Gastroesophageal sphincter (tissue), 3 donors: ENCODE measurements around the gene AKT3.

Source experiments
- CTCF ChIP-seq, 4 experiments: fragments of 200-600 bp in 2 of 4; fragments of 450-650 bp in 2 of 4; sonication (generic) in 1 of 4; IDR thresholded peaks; one replicate each; pipeline ENCODE4 v1.5.1; 2017 to 2019; ENCODE audit warnings: antibody characterized with exemption in 4 of 4, mild to moderate bottlenecking in 2 of 4, moderate library complexity in 2 of 4
- EP300 ChIP-seq: sonication (generic); formaldehyde crosslinking; IDR thresholded peaks from one replicate; pipeline ENCODE4 v1.6.1; 2017; ENCODE audit warnings: antibody characterized with exemption, mild to moderate bottlenecking
- POLR2A ChIP-seq, 2 donors: fragments of 450-650 bp; IDR thresholded peaks; one replicate each; pipeline ENCODE4 v1.6.1; 2017; ENCODE audit warnings: antibody characterized with exemption in 2 of 2, mild to moderate bottlenecking in 2 of 2, moderate library complexity in 1 of 2

- TF ChIP-seq CTCF (IDR thresholded peaks at IDR 0.05): no peak
- TF ChIP-seq POLR2A (IDR thresholded peaks at IDR 0.05): no peak
- TF ChIP-seq EP300: no peak
Observed at GRCh38 chr1:243523766-243524165, 326.3 kb downstream of the AKT3 start.
